Measurements from ENCODE around the gene DGKD. TPM values are rescaled to one million over a fixed set of nuclear protein-coding genes. Genes with fewer than 3 reads are reported as not detected.

Gene DGKD
- total and polyA plus RNA-seq, 7 experiments from 2014 or later, result 25.8 to 252 (median 206) TPM

- DNase-seq, result peak in 3 of 9 donors; percentile 12 to 70 (median 14)
- H3K27ac Mint-ChIP-seq, result peak overlapping the region; percentile 42 to 96 (median 90)
These were observed 59.4 kb downstream of the DGKD start for GRCh38 chr2:233413559-233414272.

GRCh38 chr2:233414273-233414654 lies 60.0 kb downstream of the DGKD start:
- peaks cover 4 to 50% (median 24%) of the 10 kb centered on the region in 5 donors for H3K36me3 Mint-ChIP-seq
- H3K4me3 Mint-ChIP-seq, result peak overlapping the region in 7 of 10 donors; percentile 8 to 71 (median 55)
- no peaks in the 10 kb centered on the region for H3K9me3 ChIP-seq (ENCODE audit: control insufficient read depth in 2 of 3, low read length in 3 of 3)
- intact Hi-C loops (cut with micrococcal nuclease), result loop anchor here (10.0 kb wide), 3 partner anchors 151 to 1081 kb away; partner anchors contain the start of genes ARL4C (in 1 of the 2) and USP40 (in 1 of the 2)
- POLR2A ChIA-PET, result interaction anchor here (0.6 to 10.5 kb wide), 4 partner anchors 7 to 531 kb away, joined by 3 to 143 read pairs (median 15); no protein-coding TSS in a partner anchor
- peaks cover 0 to 17% (median 0%) of the 10 kb centered on the region in 11 donors for H3K9me3 Mint-ChIP-seq
- H3K4me1 ChIP-seq (ENCODE audit: control insufficient read depth in 2 of 2, insufficient read depth in 2 of 2, low read length in 2 of 2), result peaks cover 48 to 88% of the 10 kb centered on the region in 2 donors
- ATAC-seq (no peak), DNase-seq (no peak)
- CTCF ChIA-PET, result interaction anchor here (0.6 to 13.7 kb wide), 2 partner anchors 8 to 26 kb away, joined by 3 to 156 read pairs; no protein-coding TSS in a partner anchor
- H3K27ac ChIP-seq (ENCODE audit: low read depth, low read length), result peak overlapping the region; percentile 52
- peaks cover 61 to 100% (median 95%) of the 10 kb centered on the region in 7 donors for H3K4me1 Mint-ChIP-seq
- no peak overlapping the region for H3K4me3 ChIP-seq (ENCODE audit: low read length)
- H3K27me3 Mint-ChIP-seq, result no peaks in the 10 kb centered on the region
- peak overlapping the region; percentile 61 to 96 (median 87) for H3K27ac Mint-ChIP-seq
- H3K27me3 ChIP-seq (ENCODE audit: control insufficient read depth in 2 of 2, insufficient read depth in 2 of 2, low read length in 2 of 2), result no peaks in the 10 kb centered on the region
- no peaks in the 10 kb centered on the region for H3K36me3 ChIP-seq (ENCODE audit: control insufficient read depth in 2 of 3, insufficient read depth in 3 of 3, low read length in 3 of 3)

More at GRCh38 chr2:233413559-233414272, 59.4 kb downstream of the DGKD start:
- H3K4me3 ChIP-seq (ENCODE audit: low read length), result no peak overlapping the region
- peaks cover 49 to 91% of the 10 kb centered on the region in 2 donors for H3K4me1 ChIP-seq (ENCODE audit: control insufficient read depth in 2 of 2, insufficient read depth in 2 of 2, low read length in 2 of 2)
- Mint-ChIP-seq H3K27me3 (no peaks in the 10 kb centered on the region), H3K36me3 (peaks cover 4 to 50% (median 24%) of the 10 kb centered on the region in 5 donors), H3K4me3 (peak overlapping the region in 9 of 10 donors; percentile 23 to 71 (median 54)), H3K4me1 (peaks cover 61 to 100% (median 95%) of the 10 kb centered on the region in 7 donors), H3K9me3 (peaks cover 0 to 17% (median 0%) of the 10 kb centered on the region in 11 donors)
- ChIA-PET POLR2A (interaction anchor here (0.6 to 10.5 kb wide), 4 partner anchors 7 to 531 kb away, joined by 3 to 143 read pairs (median 15); no protein-coding TSS in a partner anchor), CTCF (interaction anchor here (0.6 to 13.7 kb wide), 2 partner anchors 7 to 26 kb away, joined by 3 to 156 read pairs; no protein-coding TSS in a partner anchor)
- peak; percentile 33 for ATAC-seq
- H3K9me3 ChIP-seq (ENCODE audit: control insufficient read depth in 2 of 3, low read length in 3 of 3), result no peaks in the 10 kb centered on the region
- peak overlapping the region; percentile 52 for H3K27ac ChIP-seq (ENCODE audit: low read depth, low read length)
- intact Hi-C loops (cut with micrococcal nuclease), result loop anchor here (10.0 kb wide), 3 partner anchors 151 to 1081 kb away; partner anchors contain the start of genes ARL4C (in 1 of the 2) and USP40 (in 1 of the 2)
- H3K36me3 ChIP-seq (ENCODE audit: control insufficient read depth in 2 of 3, insufficient read depth in 3 of 3, low read length in 3 of 3), result no peaks in the 10 kb centered on the region
- no peaks in the 10 kb centered on the region for H3K27me3 ChIP-seq (ENCODE audit: control insufficient read depth in 2 of 2, insufficient read depth in 2 of 2, low read length in 2 of 2)

GRCh38 chr2:233414777-233415570 lies 60.7 kb downstream of the DGKD start:
- Histone ChIP-seq H3K27me3 (ENCODE audit: control insufficient read depth in 2 of 2, insufficient read depth in 2 of 2, low read length in 2 of 2) (no peaks in the 10 kb centered on the region), H3K27ac (ENCODE audit: low read depth, low read length) (peak overlapping the region; percentile 25), H3K4me3 (ENCODE audit: low read length) (no peak overlapping the region), H3K9me3 (ENCODE audit: control insufficient read depth in 2 of 3, low read length in 3 of 3) (no peaks in the 10 kb centered on the region), H3K36me3 (ENCODE audit: control insufficient read depth in 2 of 3, insufficient read depth in 3 of 3, low read length in 3 of 3) (no peaks in the 10 kb centered on the region), H3K4me1 (ENCODE audit: control insufficient read depth in 2 of 2, insufficient read depth in 2 of 2, low read length in 2 of 2) (peaks cover 48 to 88% of the 10 kb centered on the region in 2 donors)
- peak overlapping the region; percentile 12 to 76 (median 66) for H3K4me3 Mint-ChIP-seq
- peaks cover 63 to 100% (median 95%) of the 10 kb centered on the region in 7 donors for H3K4me1 Mint-ChIP-seq
- H3K36me3 Mint-ChIP-seq, result peaks cover 4 to 50% (median 24%) of the 10 kb centered on the region in 5 donors
- H3K27ac Mint-ChIP-seq, result peak overlapping the region; percentile 80 to 96 (median 87)
- H3K27me3 Mint-ChIP-seq, result no peaks in the 10 kb centered on the region
- ATAC-seq (no peak), DNase-seq (no peak)
- intact Hi-C loops (cut with micrococcal nuclease), result loop anchor here (10.0 kb wide), 3 partner anchors 150 to 1080 kb away; partner anchors contain the start of genes ARL4C (in 1 of the 2) and USP40 (in 1 of the 2)
- peaks cover 0 to 17% (median 0%) of the 10 kb centered on the region in 11 donors for H3K9me3 Mint-ChIP-seq
- ChIA-PET CTCF (interaction anchor here (0.6 to 16.4 kb wide), 3 partner anchors 9 to 25 kb away, joined by 3 to 255 read pairs (median 156); no protein-coding TSS in a partner anchor), POLR2A (interaction anchor here (0.8 to 10.5 kb wide), 5 partner anchors 8 to 28 kb away, joined by 3 to 143 read pairs (median 13); no protein-coding TSS in a partner anchor)

DNA sequence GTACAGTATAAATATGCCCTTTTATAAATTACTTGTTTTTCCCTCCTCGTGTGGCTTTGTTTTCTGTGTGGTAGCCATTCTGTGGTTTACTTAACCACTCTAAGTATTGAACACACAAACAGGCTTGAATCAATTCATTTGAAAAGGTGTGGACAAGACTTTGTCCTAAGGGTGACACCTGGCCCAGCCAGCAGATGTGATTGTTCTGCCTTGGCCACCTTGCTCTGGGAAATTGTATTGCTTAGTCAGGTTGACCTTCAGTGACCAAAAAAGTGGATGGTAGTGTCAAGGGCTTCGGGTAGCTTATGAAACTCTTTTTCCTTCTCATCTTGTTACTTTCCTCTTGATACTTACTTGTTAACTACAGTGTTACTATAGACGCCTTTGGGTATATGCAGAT lies 61.9 kb downstream of the DGKD start:
- CTCF ChIA-PET, result interaction anchor here (13.7 to 16.4 kb wide), 2 partner anchors 11 to 24 kb away, joined by 156 to 255 read pairs; no protein-coding TSS in a partner anchor
- intact Hi-C loops (cut with micrococcal nuclease), result loop anchor here (10.0 kb wide), 3 partner anchors 149 to 1079 kb away; partner anchors contain the start of genes ARL4C (in 1 of the 2) and USP40 (in 1 of the 2)
- Mint-ChIP-seq H3K27ac (peak overlapping the region; percentile 31 to 99 (median 80)), H3K9me3 (peaks cover 0 to 13% (median 0%) of the 10 kb centered on the region in 11 donors), H3K36me3 (peaks cover 4 to 40% (median 24%) of the 10 kb centered on the region in 5 donors), H3K4me3 (peak overlapping the region in 6 of 10 donors; percentile 21 to 71 (median 39)), H3K27me3 (no peaks in the 10 kb centered on the region), H3K4me1 (peaks cover 64 to 100% (median 95%) of the 10 kb centered on the region in 7 donors)
- Histone ChIP-seq H3K36me3 (ENCODE audit: control insufficient read depth in 2 of 3, insufficient read depth in 3 of 3, low read length in 3 of 3) (no peaks in the 10 kb centered on the region), H3K4me1 (ENCODE audit: control insufficient read depth in 2 of 2, insufficient read depth in 2 of 2, low read length in 2 of 2) (peaks cover 49 to 88% of the 10 kb centered on the region in 2 donors), H3K4me3 (ENCODE audit: low read length) (no peak overlapping the region), H3K9me3 (ENCODE audit: control insufficient read depth in 2 of 3, low read length in 3 of 3) (no peaks in the 10 kb centered on the region), H3K27me3 (ENCODE audit: control insufficient read depth in 2 of 2, insufficient read depth in 2 of 2, low read length in 2 of 2) (no peaks in the 10 kb centered on the region), H3K27ac (ENCODE audit: low read depth, low read length) (no peak overlapping the region)
- DNase-seq, result no peak
- POLR2A ChIA-PET, result interaction anchor here (0.7 to 10.5 kb wide), 4 partner anchors 9 to 121 kb away, joined by 3 to 143 read pairs (median 3); no protein-coding TSS in a partner anchor
- no peak for ATAC-seq

GRCh38 chr2:233416706-233417105 lies 62.4 kb downstream of the DGKD start:
- Histone ChIP-seq H3K27ac (ENCODE audit: low read depth, low read length) (no peak overlapping the region), H3K27me3 (ENCODE audit: control insufficient read depth in 2 of 2, insufficient read depth in 2 of 2, low read length in 2 of 2) (no peaks in the 10 kb centered on the region), H3K4me1 (ENCODE audit: control insufficient read depth in 2 of 2, insufficient read depth in 2 of 2, low read length in 2 of 2) (peaks cover 54 to 88% of the 10 kb centered on the region in 2 donors), H3K9me3 (ENCODE audit: control insufficient read depth in 2 of 3, low read length in 3 of 3) (no peaks in the 10 kb centered on the region), H3K4me3 (ENCODE audit: low read length) (no peak overlapping the region), H3K36me3 (ENCODE audit: control insufficient read depth in 2 of 3, insufficient read depth in 3 of 3, low read length in 3 of 3) (no peaks in the 10 kb centered on the region)
- CTCF ChIA-PET, result interaction anchor here (0.5 to 16.4 kb wide), 3 partner anchors 12 to 95 kb away, joined by 3 to 255 read pairs (median 156); no protein-coding TSS in a partner anchor
- no peak for DNase-seq
- Mint-ChIP-seq H3K36me3 (peaks cover 4 to 37% (median 21%) of the 10 kb centered on the region in 5 donors), H3K4me1 (peaks cover 69 to 100% (median 95%) of the 10 kb centered on the region in 7 donors), H3K27me3 (no peaks in the 10 kb centered on the region), H3K4me3 (peak overlapping the region in 5 of 10 donors; percentile 15 to 71 (median 35)), H3K27ac (peak overlapping the region in 8 of 9 donors; percentile 36 to 99 (median 82)), H3K9me3 (peaks cover 0 to 9% (median 0%) of the 10 kb centered on the region in 11 donors)
- POLR2A ChIA-PET, result interaction anchor here (0.7 to 10.5 kb wide), 4 partner anchors 10 to 149 kb away, joined by 3 to 143 read pairs (median 3); no protein-coding TSS in a partner anchor
- intact Hi-C loops (cut with micrococcal nuclease), result loop anchor here (10.0 kb wide), 3 partner anchors 148 to 1078 kb away; partner anchors contain the start of genes ARL4C (in 1 of the 2) and USP40 (in 1 of the 2)
- ATAC-seq, result no peak

Data from naive thymus-derived CD4-positive, alpha-beta T cell (primary cell).